ENCODE data around the gene GUCA2B.

GUCA2B gene

GRCh38 chr1:42143896-42144710 is 9.1 kb upstream of the GUCA2B start:
- DNase-seq (ENCODE audit: low spot score), result no peak

GRCh38 chr1:42144711-42145388 is 8.4 kb upstream of the GUCA2B start:
- DNase-seq (ENCODE audit: low spot score), result no peak

- no peak for DNase-seq (ENCODE audit: low spot score)
These were observed 7.9 kb upstream of the GUCA2B start for GRCh38 chr1:42145389-42145716.

GRCh38 chr1:42145764-42146625 is 7.2 kb upstream of the GUCA2B start:
- no peak for DNase-seq (ENCODE audit: low spot score)

- peak; percentile 81 for DNase-seq (ENCODE audit: low spot score)
These were observed 6.4 kb upstream of the GUCA2B start for GRCh38 chr1:42146626-42147320.

GRCh38 chr1:42148166-42148565 is 5.0 kb upstream of the GUCA2B start:
- DNase-seq (ENCODE audit: low spot score), result no peak

GRCh38 chr1:42150651-42151050 is 2.6 kb upstream of the GUCA2B start:
- DNase-seq (ENCODE audit: low spot score), result no peak

- no peak for DNase-seq (ENCODE audit: low spot score)
These were observed 1.1 kb upstream of the GUCA2B start for GRCh38 chr1:42152119-42152518.

GRCh38 chr1:42153624-42154023 is 414 bp downstream of the GUCA2B start:
- no peak for DNase-seq (ENCODE audit: low spot score)

- no peak for DNase-seq (ENCODE audit: low spot score)
These were observed 1.5 kb downstream of the GUCA2B start for GRCh38 chr1:42154685-42155084.

GRCh38 chr1:42155362-42155761 is 2.2 kb downstream of the GUCA2B start:
- no peak for DNase-seq (ENCODE audit: low spot score)

- no peak for DNase-seq (ENCODE audit: low spot score)
These were observed 4.5 kb downstream of the GUCA2B start for GRCh38 chr1:42157667-42158066.

- no peak for DNase-seq (ENCODE audit: low spot score)
These were observed 5.0 kb downstream of the GUCA2B start for GRCh38 chr1:42158189-42158588.

- no peak for DNase-seq (ENCODE audit: low spot score)
These were observed 9.0 kb downstream of the GUCA2B start for GRCh38 chr1:42162181-42162580.

- DNase-seq (ENCODE audit: low spot score), result no peak
These were observed 9.9 kb downstream of the GUCA2B start for GRCh38 chr1:42163114-42163513.

- DNase-seq (ENCODE audit: low spot score), result no peak
These were observed 10.6 kb downstream of the GUCA2B start for GRCh38 chr1:42163536-42164503.

GRCh38 chr1:42164551-42165420 is 11.6 kb downstream of the GUCA2B start, which contains the start of gene GUCA2A:
Gene GUCA2A (minus strand): TSS chr1:42164745. CDS start chr1:42164712, 33 bp downstream.
- DNase-seq (ENCODE audit: low spot score), result no peak

- DNase-seq (ENCODE audit: low spot score), result no peak
These were observed 12.5 kb downstream of the GUCA2B start for GRCh38 chr1:42165511-42166210.
